ENCODE measurements around the gene EED.
"Not testable (repeated sequence)": the region's sequence is repeated elsewhere in the genome, so short reads cannot be mapped to it uniquely, and the experiment has no call there.

EED gene

GRCh38 chr11:86218125-86219084 is 26.1 kb upstream of the EED start:
- TF ChIP-seq CTCF (IDR thresholded peaks at IDR 0.05; ENCODE audit: low read depth, low read length), result peak; percentile 94
- peak; percentile 41 for DNase-seq (ENCODE audit: extremely low read depth, low read depth)

GRCh38 chr11:86219311-86220193 is 25.0 kb upstream of the EED start:
- DNase-seq (ENCODE audit: extremely low read depth, low read depth), result no peak

DNA sequence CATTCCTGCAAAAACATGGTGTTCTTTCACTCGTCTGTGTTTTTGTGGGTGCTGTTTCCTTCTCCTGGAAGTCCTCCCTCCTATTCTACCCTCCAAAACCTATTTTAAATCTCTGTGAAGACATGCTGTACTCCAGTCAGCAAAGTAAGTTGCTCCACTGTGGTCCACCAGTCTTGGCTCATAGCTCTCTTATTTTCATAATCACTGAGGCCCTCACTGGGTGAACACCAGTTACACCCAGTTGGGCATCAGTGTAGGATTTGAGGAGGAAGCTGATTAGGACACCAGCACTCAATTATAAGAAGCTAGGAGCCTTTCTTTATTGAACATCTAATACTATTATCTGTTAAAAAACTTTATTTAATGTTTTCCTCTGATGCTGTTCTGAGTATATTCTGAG is 23.9 kb upstream of the EED start:
- no peak for DNase-seq (ENCODE audit: extremely low read depth, low read depth)
- no peak for TF ChIP-seq CTCF (IDR thresholded peaks at IDR 0.05; ENCODE audit: low read depth, low read length)

More at GRCh38 chr11:86219311-86220193, 25.0 kb upstream of the EED start:
- TF ChIP-seq CTCF (IDR thresholded peaks at IDR 0.05; ENCODE audit: low read depth, low read length), result no peak

DNA sequence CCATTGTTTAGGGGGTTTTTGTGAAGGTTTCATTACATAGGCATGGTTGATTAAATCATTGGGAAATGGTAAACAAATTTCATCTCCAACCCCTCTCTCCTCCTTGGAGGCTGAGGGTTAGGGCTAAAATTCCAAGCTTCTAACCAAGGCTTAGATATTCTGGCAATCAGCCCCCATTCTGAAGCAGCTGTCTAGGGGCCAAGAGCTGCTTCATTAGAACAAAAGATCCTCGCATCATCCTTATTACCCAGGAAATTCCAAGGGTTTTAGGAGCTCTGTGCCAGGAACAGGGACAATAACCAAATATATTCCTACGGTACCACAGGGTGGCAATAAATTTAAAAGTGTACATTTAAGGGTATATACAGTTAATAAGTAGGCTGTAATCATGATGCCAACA is 22.5 kb upstream of the EED start:
- DNase-seq (ENCODE audit: extremely low read depth, low read depth), result no peak
- TF ChIP-seq CTCF (IDR thresholded peaks at IDR 0.05; ENCODE audit: low read depth, low read length), result no peak

GRCh38 chr11:86224575-86224974 is 20.0 kb upstream of the EED start:
- not testable (repeated sequence) for DNase-seq (ENCODE audit: extremely low read depth, low read depth)

DNA sequence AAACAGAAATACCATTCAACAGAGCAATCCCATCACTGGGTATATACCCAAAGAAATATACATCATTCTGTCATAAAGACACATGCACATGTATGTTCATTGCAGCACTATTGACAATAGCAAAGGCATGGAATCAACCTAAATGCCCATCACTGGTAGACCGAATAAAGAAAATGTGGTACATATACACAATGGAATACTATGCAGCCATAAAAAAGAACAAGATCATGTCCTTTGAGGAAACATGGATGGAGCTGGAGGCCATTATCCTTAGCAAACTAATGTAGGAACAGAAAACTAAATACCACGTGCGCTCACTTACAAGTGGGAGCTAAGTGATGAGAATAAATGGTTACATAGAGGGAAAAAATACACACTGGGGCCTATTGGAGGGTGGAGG is 19.2 kb upstream of the EED start:
- DNase-seq (ENCODE audit: extremely low read depth, low read depth), result not testable (repeated sequence)

GRCh38 chr11:86228269-86229038 is 16.1 kb upstream of the EED start:
- DNase-seq (ENCODE audit: extremely low read depth, low read depth), result no peak
- no peak for TF ChIP-seq CTCF (IDR thresholded peaks at IDR 0.05; ENCODE audit: low read depth, low read length)

DNA sequence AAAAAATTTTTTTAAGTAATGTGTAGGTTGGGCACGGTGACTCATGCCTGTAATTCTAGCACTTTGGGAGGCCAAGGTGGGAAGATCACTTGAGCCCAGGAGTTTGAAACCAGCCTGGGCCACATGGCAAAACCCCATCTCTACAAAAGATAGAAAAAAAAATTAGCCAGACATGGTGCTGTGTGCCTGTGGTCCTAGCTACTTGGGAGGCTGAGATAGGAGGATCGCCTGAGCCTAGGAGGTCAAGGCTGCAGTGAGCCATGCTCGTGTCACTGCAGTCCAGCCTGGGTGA is 15.6 kb upstream of the EED start:
- DNase-seq (ENCODE audit: extremely low read depth, low read depth), result not testable (repeated sequence)
